Activated naive CD8-positive, alpha-beta T cell treated with anti-CD3 and anti-CD28 coated beads, Interleukin-2, amount 50 U/mL, for 24 hours (primary cell): ENCODE measurements around the gene PCGF3.
"Not testable (repeated sequence)": the region's sequence is repeated elsewhere in the genome, so short reads cannot be mapped to it uniquely, and the experiment has no call there.

Source experiments
- ATAC-seq: fragments of 150-1000 bp; cut with Tn5 transposase; one replicate; pipeline ENCODE4 v1.10.0; 2021
- DNase-seq: peaks from one replicate; pipeline ENCODE4 v3.0.0; 2021
- H3K27ac Mint-ChIP-seq: one replicate; pipeline ENCODE4 v1.8.0; 2021; ENCODE audit warnings: mild to moderate bottlenecking, mixed read lengths
- H3K27me3 Mint-ChIP-seq: one replicate; pipeline ENCODE4 v1.8.0; 2021; ENCODE audit warnings: mixed read lengths
- H3K36me3 Mint-ChIP-seq: one replicate; pipeline ENCODE4 v1.8.0; 2021; ENCODE audit warnings: low read depth, mixed read lengths
- H3K4me1 Mint-ChIP-seq: one replicate; pipeline ENCODE4 v1.8.0; 2021; ENCODE audit warnings: mixed read lengths
- H3K4me3 Mint-ChIP-seq: one replicate; pipeline ENCODE4 v1.8.0; 2021; ENCODE audit warnings: mild to moderate bottlenecking, moderate library complexity, mixed read lengths
- H3K9me3 Mint-ChIP-seq: one replicate; pipeline ENCODE4 v1.8.0; 2021; ENCODE audit warnings: mixed read lengths

The PCGF3 gene

GRCh38 chr4:700587-701264 is 4.9 kb upstream of the PCGF3 start:
- no peak for DNase-seq
- no peak overlapping the region for H3K4me3 Mint-ChIP-seq
- no peaks in the 10 kb centered on the region for H3K36me3 Mint-ChIP-seq
- H3K4me1 Mint-ChIP-seq = peaks cover 12% of the 10 kb centered on the region
- H3K27me3 Mint-ChIP-seq = peaks cover 2% of the 10 kb centered on the region
- no peaks in the 10 kb centered on the region for H3K9me3 Mint-ChIP-seq
- H3K27ac Mint-ChIP-seq = no peak overlapping the region
- ATAC-seq = no peak

DNA sequence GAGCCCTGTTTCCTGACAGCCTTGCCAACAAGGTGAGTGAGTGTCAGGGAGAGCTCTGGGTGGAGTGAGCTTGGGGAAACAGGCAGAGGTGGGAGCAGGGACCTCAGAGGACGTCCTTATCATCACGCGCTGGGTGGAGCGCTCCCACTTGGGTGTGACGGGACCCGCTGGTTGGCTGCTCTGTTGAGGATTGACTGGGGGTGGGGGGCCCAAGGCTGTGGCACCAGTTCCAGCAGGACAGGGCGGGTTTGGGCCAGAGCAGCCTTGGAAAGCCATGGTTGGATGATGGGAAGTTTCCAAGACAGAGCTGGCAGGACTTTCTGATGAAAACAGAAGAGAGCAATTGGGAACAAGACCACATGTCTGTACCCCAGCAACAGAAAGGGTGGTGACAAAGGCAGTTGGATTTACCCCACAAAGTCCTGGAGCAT is 3.0 kb upstream of the PCGF3 start:
- DNase-seq = no peak
- Mint-ChIP-seq H3K27me3 (no peaks in the 10 kb centered on the region), H3K4me3 (no peak overlapping the region)

DNA sequence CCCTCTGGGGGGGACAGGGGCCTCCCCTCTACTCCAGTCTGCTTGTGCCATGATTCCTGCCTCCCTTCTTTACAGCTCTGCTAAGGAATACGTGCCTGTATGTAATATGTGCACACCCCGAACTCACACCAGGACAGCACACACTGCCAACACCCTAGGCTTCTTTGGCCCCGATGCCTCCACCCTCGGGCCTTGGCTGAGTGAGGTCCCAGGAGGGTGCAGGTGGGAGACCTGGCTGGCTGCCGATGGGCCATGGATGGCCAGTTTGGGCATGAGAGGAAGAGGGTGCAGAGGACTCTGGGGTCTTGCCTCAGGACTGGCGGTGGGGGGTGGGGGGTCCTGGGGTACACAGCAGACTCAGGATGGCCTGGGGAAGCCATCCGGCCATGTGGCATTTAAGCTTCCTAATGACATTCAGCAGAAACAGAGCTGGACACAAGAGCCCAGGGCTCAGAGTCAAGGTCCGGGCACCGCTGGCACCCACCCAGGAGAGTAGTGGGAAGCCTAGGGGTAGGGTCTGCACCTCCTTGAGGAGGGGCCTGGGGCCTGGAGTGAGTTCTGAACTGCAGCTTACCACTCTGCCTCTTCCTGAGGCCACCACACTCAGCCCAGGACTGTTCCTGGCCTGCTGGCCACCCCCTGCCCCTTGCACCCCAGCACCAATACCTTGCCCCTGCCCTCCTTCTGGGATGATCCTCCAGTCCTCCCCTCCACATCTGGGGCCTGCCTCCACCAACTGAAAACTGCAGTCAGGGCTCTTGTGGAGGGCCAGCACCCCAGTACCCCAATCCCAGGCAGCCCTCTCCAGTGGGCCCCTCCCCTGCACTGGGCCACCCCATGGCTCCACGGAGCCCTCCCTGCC is 2.1 kb upstream of the PCGF3 start:
- Mint-ChIP-seq H3K4me3 (no peak overlapping the region), H3K27me3 (no peaks in the 10 kb centered on the region)

More for the DNA sequence above, 3.0 kb upstream of the PCGF3 start:
- Mint-ChIP-seq H3K4me1 (peaks cover 13% of the 10 kb centered on the region), H3K27ac (no peak overlapping the region), H3K36me3 (no peaks in the 10 kb centered on the region), H3K9me3 (no peaks in the 10 kb centered on the region)
- no peak for ATAC-seq

GRCh38 chr4:704198-704891 is 1.3 kb upstream of the PCGF3 start:
- ATAC-seq (no peak), DNase-seq (no peak)
- Mint-ChIP-seq H3K27ac (no peak overlapping the region), H3K9me3 (no peaks in the 10 kb centered on the region), H3K27me3 (no peaks in the 10 kb centered on the region), H3K4me1 (peaks cover 13% of the 10 kb centered on the region), H3K36me3 (no peaks in the 10 kb centered on the region), H3K4me3 (no peak overlapping the region)

More for the DNA sequence above, 2.1 kb upstream of the PCGF3 start:
- H3K27ac Mint-ChIP-seq = no peak overlapping the region
- ATAC-seq = no peak
- no peak for DNase-seq
- H3K4me1 Mint-ChIP-seq = peaks cover 14% of the 10 kb centered on the region
- H3K36me3 Mint-ChIP-seq = no peaks in the 10 kb centered on the region
- H3K9me3 Mint-ChIP-seq = no peaks in the 10 kb centered on the region

- Mint-ChIP-seq H3K36me3 (no peaks in the 10 kb centered on the region), H3K27me3 (no peaks in the 10 kb centered on the region), H3K27ac (no peak overlapping the region), H3K4me1 (peaks cover 16% of the 10 kb centered on the region), H3K4me3 (no peak overlapping the region), H3K9me3 (no peaks in the 10 kb centered on the region)
- DNase-seq (no peak), ATAC-seq (no peak)
Observed at GRCh38 chr4:704971-705277, 708 bp upstream of the PCGF3 start.

DNA sequence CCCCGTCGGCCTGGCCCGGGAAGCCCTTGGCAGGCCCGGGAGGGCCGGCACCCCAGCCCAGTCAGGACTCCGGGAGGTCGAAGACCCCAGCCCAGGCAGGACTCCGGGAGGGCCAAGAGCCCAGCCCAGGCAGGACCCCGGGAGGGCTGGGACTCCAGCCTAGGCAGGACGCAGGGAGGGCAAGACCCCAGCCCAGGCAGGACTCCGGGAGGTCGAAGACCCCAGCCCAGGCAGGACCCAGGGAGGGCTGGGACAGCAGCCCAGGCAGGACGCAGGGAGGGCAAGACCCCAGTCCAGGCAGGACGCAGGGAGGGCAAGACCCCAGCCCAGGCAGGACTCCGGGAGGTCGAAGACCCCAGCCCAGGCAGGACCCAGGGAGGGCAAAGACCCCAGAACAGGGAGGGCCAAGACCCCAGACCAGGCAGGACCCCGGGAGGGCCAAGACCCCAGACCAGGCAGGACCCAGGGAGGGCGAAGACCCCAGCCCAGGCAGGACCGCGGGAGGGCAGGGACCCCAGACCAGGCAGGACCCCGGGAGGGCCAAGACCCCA is 526 bp downstream of the PCGF3 start:
- Mint-ChIP-seq H3K4me1 (peaks cover 18% of the 10 kb centered on the region), H3K4me3 (peak overlapping the region; percentile 45)
- not testable (repeated sequence) for H3K36me3 Mint-ChIP-seq, H3K27ac Mint-ChIP-seq, DNase-seq, H3K27me3 Mint-ChIP-seq, ATAC-seq, H3K9me3 Mint-ChIP-seq

DNA sequence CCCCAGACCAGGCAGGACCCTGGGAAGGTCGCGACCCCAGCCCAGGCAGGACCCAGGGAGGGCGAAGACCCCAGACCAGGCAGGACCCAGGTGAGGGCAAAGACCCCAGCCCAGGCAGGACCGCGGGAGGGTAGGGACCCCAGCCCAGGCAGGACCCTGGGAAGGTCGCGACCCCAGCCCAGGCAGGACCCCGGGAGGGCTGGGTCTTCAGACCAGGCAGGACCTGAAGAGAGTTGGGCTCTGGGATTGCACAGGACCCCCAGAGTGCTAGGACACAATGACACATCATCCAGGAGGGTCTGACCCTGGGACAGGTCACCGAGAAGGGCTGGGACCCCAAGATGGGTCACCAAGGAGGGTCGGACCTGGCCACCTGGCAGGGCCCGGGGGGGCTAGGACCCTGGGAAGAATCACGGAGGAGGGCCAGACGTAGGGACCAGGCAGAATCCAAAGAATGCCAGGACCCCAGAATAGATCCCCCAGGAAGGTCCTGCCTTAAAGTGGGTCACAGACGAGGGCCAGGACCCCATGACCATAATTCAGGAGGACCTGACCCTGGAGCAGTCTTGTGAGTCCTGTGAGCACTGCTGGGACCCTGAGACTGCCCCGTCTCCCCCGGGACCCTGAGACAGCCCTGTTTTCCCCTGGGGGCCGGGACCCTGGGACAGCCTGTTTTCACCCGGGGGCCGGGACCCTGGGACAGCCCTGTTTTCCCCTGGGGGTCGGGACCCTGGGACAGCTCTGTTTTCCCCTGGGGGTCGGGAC is 1.4 kb downstream of the PCGF3 start:
- no peak for DNase-seq
- peaks cover 18% of the 10 kb centered on the region for H3K4me1 Mint-ChIP-seq
- ATAC-seq = no peak
- no peak overlapping the region for H3K27ac Mint-ChIP-seq
- H3K9me3 Mint-ChIP-seq = no peaks in the 10 kb centered on the region
- no peaks in the 10 kb centered on the region for H3K27me3 Mint-ChIP-seq
- H3K36me3 Mint-ChIP-seq = no peaks in the 10 kb centered on the region
- no peak overlapping the region for H3K4me3 Mint-ChIP-seq

DNA sequence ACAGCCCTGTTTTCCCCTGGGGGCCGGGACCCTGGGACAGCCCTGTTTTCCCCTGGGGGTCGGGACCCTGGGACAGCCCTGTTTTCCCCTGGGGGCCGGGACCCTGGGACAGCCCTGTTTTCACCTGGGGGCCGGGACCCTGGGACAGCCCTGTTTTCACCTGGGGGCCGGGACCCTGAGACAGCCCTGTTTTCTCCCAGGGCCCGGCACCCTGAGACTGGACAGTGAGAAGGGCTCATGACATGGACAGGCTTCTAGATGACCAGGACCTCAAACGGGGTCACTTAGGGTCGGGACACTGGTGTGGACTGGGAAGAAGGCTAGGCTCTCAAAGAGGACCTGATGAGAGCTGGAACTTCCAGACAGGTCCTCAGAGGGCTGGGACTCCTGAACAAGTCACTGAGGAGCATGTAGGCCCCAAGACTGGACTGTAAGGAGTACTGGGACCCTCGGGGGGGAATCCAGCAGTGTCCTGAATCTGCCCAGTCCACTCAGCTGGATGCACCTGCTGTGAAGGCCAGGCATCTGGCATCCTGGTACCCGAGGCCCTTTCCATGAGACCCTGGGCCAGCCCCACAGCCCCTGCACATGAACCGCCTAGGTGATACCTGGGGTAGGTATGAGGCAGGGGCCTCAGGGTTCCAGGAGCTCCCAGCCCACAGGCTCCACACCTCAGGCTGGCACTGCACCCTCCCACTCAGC is 2.4 kb downstream of the PCGF3 start:
- no peaks in the 10 kb centered on the region for H3K9me3 Mint-ChIP-seq
- DNase-seq (no peak), ATAC-seq (no peak)
- no peak overlapping the region for H3K27ac Mint-ChIP-seq
- no peaks in the 10 kb centered on the region for H3K36me3 Mint-ChIP-seq
- peaks cover 18% of the 10 kb centered on the region for H3K4me1 Mint-ChIP-seq
- H3K4me3 Mint-ChIP-seq = no peak overlapping the region
- no peaks in the 10 kb centered on the region for H3K27me3 Mint-ChIP-seq

DNA sequence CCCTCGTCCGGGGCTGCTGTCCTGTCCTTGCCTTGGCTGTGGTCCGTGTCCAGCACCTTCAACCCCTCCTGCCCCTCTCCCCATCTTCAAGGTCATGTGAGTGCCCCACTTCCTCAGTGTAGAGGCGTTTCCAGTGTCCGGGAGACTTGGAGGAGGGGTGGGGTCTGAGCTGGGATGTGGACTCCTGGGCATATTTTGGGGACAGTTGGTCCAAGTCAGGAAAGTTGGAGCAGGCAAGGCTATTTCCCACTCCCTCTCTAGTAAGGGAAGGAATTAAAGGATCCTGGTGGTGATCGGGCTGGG is 3.0 kb downstream of the PCGF3 start:
- Mint-ChIP-seq H3K27me3 (no peaks in the 10 kb centered on the region), H3K4me3 (no peak overlapping the region), H3K9me3 (no peaks in the 10 kb centered on the region), H3K4me1 (peaks cover 18% of the 10 kb centered on the region), H3K27ac (no peak overlapping the region), H3K36me3 (no peaks in the 10 kb centered on the region)
- ATAC-seq (no peak), DNase-seq (no peak)

DNA sequence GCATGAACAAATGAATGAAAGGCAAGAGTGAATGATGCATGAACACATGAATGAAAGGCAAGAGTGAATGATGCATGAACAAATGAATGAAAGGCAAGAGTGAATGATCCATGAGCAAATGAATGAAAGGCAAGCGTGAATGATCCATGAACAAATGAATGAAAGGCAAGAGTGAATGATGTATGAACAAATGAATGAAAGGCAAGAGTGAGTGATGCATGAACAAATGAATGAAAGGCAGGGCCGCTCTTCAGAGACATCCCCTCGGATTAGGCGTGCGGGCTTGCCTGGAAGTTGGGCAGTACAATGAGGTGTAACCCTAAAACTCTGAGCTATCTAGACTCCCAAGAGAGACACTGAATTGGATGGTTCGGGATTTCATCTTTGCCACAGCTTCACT is 3.7 kb downstream of the PCGF3 start:
- Mint-ChIP-seq H3K27ac (no peak overlapping the region), H3K27me3 (no peaks in the 10 kb centered on the region), H3K4me3 (no peak overlapping the region), H3K36me3 (no peaks in the 10 kb centered on the region), H3K4me1 (peaks cover 19% of the 10 kb centered on the region), H3K9me3 (no peaks in the 10 kb centered on the region)
- DNase-seq (no peak), ATAC-seq (no peak)

DNA sequence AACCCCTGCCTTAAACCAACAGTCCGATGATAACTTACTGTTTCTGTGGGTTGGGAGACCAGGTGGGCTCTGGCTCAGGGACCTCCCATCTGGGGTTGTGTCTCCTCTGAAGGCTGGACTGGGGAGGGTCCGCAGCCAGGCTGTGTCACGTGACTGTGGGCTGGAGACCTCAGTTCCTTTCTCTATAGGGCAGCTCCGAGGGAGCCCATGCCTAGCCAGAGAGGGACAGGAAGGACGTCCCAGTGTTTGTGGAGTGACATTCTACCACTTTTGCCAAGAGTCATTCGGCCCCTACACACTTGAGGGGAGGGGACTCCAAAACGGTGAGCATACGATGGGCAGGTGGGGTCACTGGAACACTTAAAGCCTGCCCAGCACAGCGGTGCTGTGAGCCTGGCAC is 4.5 kb downstream of the PCGF3 start:
- H3K4me1 Mint-ChIP-seq = peaks cover 21% of the 10 kb centered on the region
- no peaks in the 10 kb centered on the region for H3K27me3 Mint-ChIP-seq
- no peak overlapping the region for H3K4me3 Mint-ChIP-seq
- ATAC-seq = no peak
- DNase-seq = no peak
- H3K27ac Mint-ChIP-seq = no peak overlapping the region
- H3K9me3 Mint-ChIP-seq = no peaks in the 10 kb centered on the region
- H3K36me3 Mint-ChIP-seq = no peaks in the 10 kb centered on the region

DNA sequence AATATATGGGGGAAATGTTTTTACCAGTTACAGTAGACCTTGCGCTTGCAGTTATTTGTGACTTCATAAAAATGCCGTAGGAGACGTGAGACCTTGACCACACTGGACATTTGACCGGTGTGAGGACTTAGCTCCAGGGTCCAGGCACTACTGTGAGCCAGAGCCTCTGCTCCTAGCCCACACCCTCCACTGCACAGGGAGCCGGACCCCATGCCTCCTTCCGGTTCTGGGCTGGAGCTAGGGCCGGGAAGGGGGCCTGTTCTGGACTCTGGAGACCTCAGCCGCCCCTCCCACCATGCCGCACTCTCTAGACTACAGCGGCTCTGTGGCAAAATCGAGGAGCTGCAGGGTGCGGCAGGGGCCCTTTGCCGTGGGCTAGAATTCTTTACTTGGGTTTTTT is 5.3 kb downstream of the PCGF3 start:
- no peak overlapping the region for H3K27ac Mint-ChIP-seq
- ATAC-seq = no peak

GRCh38 chr4:712093-712492 is 6.5 kb downstream of the PCGF3 start:
- Mint-ChIP-seq H3K27me3 (no peaks in the 10 kb centered on the region), H3K4me3 (no peak overlapping the region), H3K36me3 (no peaks in the 10 kb centered on the region), H3K27ac (no peak overlapping the region), H3K9me3 (no peaks in the 10 kb centered on the region), H3K4me1 (peaks cover 19% of the 10 kb centered on the region)
- no peak for ATAC-seq
- no peak for DNase-seq

More for the DNA sequence above, 5.3 kb downstream of the PCGF3 start:
- Mint-ChIP-seq H3K9me3 (no peaks in the 10 kb centered on the region), H3K27me3 (no peaks in the 10 kb centered on the region), H3K36me3 (no peaks in the 10 kb centered on the region), H3K4me1 (peaks cover 19% of the 10 kb centered on the region), H3K4me3 (no peak overlapping the region)
- DNase-seq = no peak
